Subcutaneous abdominal adipose tissue (tissue), 5 donors: Measurements from ENCODE around the gene ELK4.

Experiments used
- H3K27ac ChIP-seq: one replicate; pipeline ENCODE4 v1.7.0; 2013; ENCODE audit warnings: low read depth, mild to moderate bottlenecking, inconsistent platforms, low read length, moderate library complexity
- H3K27me3 ChIP-seq, 5 donors: one replicate each; pipeline ENCODE4 v1.7.0; 2013; ENCODE audit warnings: low read length in 5 of 5, inconsistent platforms in 1 of 5; ENCODE audit not compliant: control insufficient read depth in 5 of 5, insufficient read depth in 4 of 5
- H3K36me3 ChIP-seq, 5 donors: one replicate each; pipeline ENCODE4 v1.7.0; 2013; ENCODE audit warnings: low read length in 5 of 5; ENCODE audit not compliant: control insufficient read depth in 5 of 5, insufficient read depth in 5 of 5
- H3K4me1 ChIP-seq, 5 donors: one replicate each; pipeline ENCODE4 v1.7.0; 2013; ENCODE audit warnings: low read length in 5 of 5, mild to moderate bottlenecking in 3 of 5, moderate library complexity in 1 of 5; ENCODE audit not compliant: control insufficient read depth in 5 of 5, insufficient read depth in 5 of 5
- H3K4me3 ChIP-seq, 5 donors: one replicate each; pipeline ENCODE4 v1.7.0; 2013; ENCODE audit warnings: low read length in 5 of 5, low read depth in 1 of 5
- H3K9ac ChIP-seq, 5 donors: one replicate each; pipeline ENCODE4 v1.7.0; 2013; ENCODE audit warnings: low read length in 5 of 5, mild to moderate bottlenecking in 4 of 5, moderate library complexity in 3 of 5
- H3K9me3 ChIP-seq, 5 donors: one replicate each; pipeline ENCODE4 v1.7.0; 2013; ENCODE audit warnings: low read length in 5 of 5; ENCODE audit not compliant: control insufficient read depth in 5 of 5
- donor health status: healthy.
- donor health status: healthy.
- donor health status: healthy.
- donor health status: healthy.
- donor health status: healthy.

ELK4 gene

DNA sequence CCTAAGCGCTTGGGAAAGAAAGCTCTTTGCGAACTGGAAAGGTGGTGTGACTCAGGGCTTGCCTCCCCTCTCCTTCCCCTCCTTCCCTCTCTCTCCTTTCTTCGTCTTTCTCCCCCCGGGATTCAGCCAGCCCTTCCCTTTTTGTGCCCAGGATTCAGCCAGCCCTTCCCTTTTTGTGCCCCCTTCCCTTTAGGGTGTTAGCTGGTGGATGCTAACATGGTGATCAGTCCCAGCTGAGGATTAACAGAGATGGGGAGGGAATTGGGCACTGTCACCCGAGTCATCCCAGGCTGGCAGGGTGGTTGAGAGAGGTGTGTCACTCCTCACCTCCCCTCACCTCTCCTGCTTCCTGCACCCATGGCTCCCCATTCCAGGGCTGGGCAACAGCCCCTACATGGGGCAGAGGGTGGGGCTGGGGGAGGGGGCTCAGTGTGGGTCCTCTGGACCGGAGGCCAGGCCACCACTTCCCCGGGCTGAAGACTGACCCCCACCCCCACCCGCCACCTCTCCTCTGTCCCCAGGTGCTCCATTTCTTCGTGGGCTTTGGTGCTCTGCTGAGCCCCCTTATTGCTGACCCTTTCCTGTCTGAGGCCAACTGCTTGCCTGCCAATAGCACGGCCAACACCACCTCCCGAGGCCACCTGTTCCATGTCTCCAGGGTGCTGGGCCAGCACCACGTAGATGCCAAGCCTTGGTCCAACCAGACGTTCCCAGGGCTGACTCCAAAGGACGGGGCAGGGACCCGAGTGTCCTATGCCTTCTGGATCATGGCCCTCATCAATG lies 51.5 kb downstream of the ELK4 start:
- Histone ChIP-seq H3K4me3 (no peak overlapping the region), H3K27ac (no peak overlapping the region), H3K27me3 (peaks cover 9 to 38% (median 21%) of the 10 kb centered on the region in 5 donors), H3K4me1 (peaks cover 0 to 23% (median 0%) of the 10 kb centered on the region in 5 donors), H3K9me3 (no peaks in the 10 kb centered on the region), H3K36me3 (no peaks in the 10 kb centered on the region), H3K9ac (no peak overlapping the region)

DNA sequence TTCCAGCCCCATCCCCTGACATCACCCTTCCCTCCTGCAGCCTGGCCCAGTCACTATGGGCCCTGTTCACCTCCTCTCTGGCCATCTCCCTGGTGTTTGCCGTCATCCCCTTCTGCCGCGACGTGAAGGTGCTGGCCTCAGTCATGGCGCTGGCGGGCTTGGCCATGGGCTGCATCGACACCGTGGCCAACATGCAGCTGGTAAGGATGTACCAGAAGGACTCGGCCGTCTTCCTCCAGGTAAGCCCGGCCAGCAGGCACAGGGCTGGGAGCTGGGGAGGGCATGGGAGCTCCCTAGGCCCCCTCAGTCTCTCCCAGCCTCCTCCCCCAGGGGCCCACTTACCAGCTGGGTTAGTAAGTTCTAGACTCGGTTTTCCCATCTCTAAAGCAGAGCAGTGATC lies 52.1 kb downstream of the ELK4 start:
- no peak overlapping the region for H3K27ac ChIP-seq
- H3K4me1 ChIP-seq = peaks cover 0 to 23% (median 0%) of the 10 kb centered on the region in 5 donors
- no peak overlapping the region for H3K9ac ChIP-seq
- no peaks in the 10 kb centered on the region for H3K9me3 ChIP-seq
- no peaks in the 10 kb centered on the region for H3K36me3 ChIP-seq
- H3K4me3 ChIP-seq = no peak overlapping the region
- H3K27me3 ChIP-seq = peaks cover 9 to 41% (median 24%) of the 10 kb centered on the region in 5 donors

DNA sequence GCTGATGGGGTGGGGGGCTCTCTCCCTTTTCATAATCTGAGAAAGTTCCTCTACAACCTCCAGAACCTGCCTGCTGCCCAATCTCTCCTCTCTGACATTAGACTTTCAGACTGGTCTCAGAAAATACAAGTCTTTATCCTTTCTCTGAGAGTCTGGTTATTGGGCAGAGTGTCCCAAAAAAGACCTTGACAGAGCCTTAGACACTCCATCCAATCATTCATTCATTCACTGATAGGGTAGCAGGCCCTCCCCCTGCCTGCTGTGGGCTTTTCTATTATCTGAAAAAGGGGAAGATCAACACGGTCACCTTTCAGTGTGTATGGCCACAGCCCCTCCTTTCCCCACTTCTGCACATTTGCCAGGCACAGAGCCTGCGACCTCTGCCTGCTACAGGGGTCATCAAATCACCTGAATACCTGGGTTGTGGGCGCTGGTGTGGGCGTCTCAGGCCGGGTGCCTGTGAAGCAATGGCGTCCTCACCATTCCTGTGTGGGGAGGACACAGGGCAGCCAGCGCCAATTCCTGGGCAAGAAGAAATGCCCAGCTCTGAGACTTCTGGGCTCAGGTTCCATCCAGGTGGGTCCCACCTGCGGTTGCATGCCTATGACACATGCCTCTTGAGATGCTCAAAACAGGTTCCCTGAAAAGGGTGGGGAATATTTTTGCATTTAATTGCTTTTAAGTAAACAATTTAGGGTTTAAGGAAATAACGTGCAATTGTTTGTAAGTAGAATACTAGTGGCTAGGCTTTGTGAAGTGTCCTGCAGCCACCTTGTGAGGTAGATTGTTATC lies 52.8 kb downstream of the ELK4 start:
- H3K4me3 ChIP-seq = no peak overlapping the region
- H3K36me3 ChIP-seq = no peaks in the 10 kb centered on the region
- no peak overlapping the region for H3K9ac ChIP-seq
- no peak overlapping the region for H3K27ac ChIP-seq
- H3K9me3 ChIP-seq = no peaks in the 10 kb centered on the region
- H3K27me3 ChIP-seq = peaks cover 9 to 38% (median 24%) of the 10 kb centered on the region in 5 donors
- peaks cover 0 to 23% (median 0%) of the 10 kb centered on the region in 5 donors for H3K4me1 ChIP-seq

DNA sequence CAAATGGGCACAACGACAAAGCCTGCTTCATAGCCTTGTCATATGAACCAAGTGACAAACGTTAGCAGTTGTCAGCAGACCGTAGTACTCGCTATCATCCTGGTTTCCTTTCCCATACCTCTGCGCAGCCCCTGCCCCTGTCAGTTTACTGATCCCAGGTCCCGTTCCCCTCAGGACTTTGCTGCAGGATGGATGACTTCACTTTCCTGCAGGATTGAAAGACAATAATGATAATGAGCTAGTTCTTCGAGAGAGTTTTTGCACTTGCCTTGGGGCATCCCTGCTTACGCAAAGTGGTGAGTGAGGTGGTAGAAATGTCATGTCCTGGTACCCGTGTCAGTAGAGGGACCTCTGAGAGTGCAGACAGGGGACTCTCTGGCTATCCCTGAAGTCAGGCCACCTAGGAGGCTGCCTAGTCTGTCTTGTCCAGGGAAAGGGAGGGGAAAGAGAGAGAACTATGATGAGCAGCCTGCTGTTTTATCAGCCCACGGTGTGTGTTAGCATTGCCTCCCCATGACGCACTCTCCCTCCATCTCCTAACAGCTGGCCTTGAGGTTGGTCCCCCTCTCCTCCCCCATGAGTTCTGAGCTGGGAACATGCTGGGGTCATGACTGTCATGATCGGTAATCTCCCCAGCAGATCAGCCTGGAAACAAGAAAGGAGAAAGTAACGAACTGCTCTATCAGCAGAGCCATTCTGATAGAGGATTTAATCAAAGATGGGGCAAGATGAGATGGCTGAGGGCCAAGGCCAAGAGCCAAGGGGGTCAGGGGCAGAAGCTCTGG lies 53.7 kb downstream of the ELK4 start:
- Histone ChIP-seq H3K27me3 (peaks cover 9 to 38% (median 24%) of the 10 kb centered on the region in 5 donors), H3K4me1 (peaks cover 0 to 19% (median 0%) of the 10 kb centered on the region in 5 donors), H3K36me3 (no peaks in the 10 kb centered on the region), H3K27ac (no peak overlapping the region), H3K9me3 (no peaks in the 10 kb centered on the region), H3K4me3 (no peak overlapping the region), H3K9ac (no peak overlapping the region)

DNA sequence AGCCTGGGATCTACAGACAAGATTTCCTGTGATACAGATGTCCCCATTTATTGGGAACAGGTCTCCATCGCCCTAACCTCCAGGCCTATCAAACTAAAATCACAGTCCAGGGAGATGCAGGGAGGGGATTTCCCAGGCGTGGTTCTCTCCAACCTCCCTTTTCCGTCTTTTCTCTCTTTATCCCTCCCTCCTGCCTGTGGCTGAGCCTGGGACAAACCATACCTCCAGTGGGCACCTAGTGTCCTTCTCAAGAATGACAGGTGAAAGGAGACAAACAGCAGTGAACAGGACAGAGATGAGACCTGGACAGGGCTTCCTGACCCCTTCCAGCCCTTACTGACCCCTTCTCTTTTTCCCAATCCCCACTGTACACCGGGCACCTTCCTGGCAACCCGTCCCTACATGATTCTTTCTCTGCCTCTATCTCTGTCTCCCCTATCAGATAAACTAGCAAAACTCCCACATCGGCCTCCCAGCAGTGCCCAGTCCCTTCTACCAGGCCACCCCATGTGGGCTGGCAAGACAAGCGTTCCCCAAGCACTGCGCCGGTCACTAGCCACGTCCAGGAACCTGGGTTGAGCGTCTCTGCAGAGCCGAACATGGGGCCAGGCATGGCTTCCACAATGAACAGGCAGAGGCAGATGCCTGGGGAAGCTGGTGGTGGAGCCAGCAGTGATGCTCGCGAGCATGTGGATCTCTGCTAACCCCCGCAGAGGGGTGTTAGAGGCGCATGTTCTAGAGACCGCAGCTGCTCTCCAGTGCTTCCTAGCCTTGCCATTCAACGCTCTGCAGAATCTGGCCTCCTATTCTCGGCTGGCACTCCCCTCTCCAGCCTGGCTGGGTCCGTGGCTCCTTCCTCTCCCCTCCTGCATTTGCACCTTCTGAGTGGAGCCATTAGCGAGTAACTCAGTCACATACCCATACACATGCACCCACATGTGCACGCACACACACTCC lies 54.7 kb downstream of the ELK4 start:
- Histone ChIP-seq H3K4me3 (no peak overlapping the region), H3K27ac (no peak overlapping the region), H3K9me3 (no peaks in the 10 kb centered on the region), H3K4me1 (peaks cover 0 to 9% (median 0%) of the 10 kb centered on the region in 5 donors), H3K36me3 (no peaks in the 10 kb centered on the region), H3K27me3 (peaks cover 9 to 38% (median 30%) of the 10 kb centered on the region in 5 donors), H3K9ac (no peak overlapping the region)

DNA sequence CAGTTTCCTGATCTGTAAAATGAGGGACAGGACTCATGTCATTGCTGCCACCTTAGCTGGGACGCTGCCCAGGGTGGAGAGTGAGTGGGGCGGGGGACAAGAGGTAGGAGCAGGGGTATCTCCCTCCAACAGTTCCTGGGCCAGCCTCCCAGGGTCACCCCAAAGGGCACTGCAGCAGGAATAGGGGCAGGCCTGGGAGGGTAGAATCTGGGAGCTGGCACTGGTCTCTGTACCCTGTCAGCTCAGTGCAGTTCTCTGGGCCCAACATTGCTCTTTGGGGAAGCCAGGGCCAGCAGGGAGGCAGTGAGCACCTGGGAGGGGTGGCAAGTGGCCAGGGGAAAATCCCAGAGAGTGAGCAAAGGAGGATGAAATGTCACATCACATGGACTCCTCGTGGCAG lies 55.8 kb downstream of the ELK4 start:
- Histone ChIP-seq H3K9me3 (no peaks in the 10 kb centered on the region), H3K27me3 (peaks cover 9 to 33% (median 28%) of the 10 kb centered on the region in 5 donors), H3K27ac (no peak overlapping the region), H3K4me3 (no peak overlapping the region), H3K4me1 (no peaks in the 10 kb centered on the region), H3K36me3 (no peaks in the 10 kb centered on the region), H3K9ac (no peak overlapping the region)

DNA sequence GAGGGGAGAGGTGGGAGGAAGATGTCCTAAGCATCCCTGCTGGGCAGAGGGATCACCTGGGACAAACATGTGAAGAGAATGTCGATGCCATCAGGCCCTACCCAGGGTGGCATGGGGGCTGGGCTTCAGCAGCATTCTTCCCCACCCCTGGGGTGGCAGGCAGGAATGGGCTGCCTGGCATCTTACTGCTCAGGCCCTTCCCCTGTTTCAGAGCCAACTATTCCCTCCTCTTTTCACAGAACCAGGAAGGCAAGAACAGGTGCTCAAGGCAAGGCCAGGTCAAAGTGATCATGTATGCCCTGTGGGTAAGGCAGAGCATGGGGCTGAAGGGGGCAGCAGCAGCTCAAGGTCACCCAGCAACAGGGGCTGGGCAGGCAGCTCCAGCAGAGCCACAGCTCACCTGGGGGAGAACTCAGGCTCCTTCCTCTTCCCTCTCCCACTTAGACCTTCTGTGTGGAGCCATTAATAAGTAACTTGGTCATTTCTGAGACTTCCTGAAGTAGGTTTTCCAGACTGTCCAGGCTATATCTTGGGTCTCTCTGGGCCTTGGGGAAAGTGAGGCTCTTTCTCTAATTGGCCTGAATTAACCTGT lies 56.4 kb downstream of the ELK4 start:
- Histone ChIP-seq H3K27ac (no peak overlapping the region), H3K9ac (no peak overlapping the region), H3K27me3 (peaks cover 5 to 29% (median 22%) of the 10 kb centered on the region in 5 donors), H3K9me3 (no peaks in the 10 kb centered on the region), H3K36me3 (no peaks in the 10 kb centered on the region), H3K4me1 (no peaks in the 10 kb centered on the region), H3K4me3 (no peak overlapping the region)

DNA sequence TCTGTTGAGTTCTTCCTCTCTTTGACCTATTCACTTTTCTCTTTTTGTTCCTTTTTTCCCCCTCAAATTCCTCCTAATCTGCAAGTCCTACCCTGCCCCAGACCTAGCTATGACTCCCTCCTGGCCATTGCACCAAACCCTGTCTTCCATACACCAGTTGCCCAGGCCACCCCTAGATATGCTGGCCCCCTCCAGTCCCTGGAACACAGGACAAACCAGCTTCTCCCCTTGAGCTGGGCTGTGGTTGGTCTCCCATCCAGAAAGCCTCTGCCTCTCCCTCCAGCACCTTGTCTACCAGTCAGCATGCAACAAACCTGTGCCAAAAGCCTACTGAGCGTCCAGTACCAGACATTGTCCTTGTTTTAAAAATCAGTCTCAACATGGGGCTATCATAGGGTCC lies 59.4 kb downstream of the ELK4 start:
- H3K9ac ChIP-seq = no peak overlapping the region
- peaks cover 13 to 34% (median 31%) of the 10 kb centered on the region in 5 donors for H3K27me3 ChIP-seq
- no peak overlapping the region for H3K27ac ChIP-seq

DNA sequence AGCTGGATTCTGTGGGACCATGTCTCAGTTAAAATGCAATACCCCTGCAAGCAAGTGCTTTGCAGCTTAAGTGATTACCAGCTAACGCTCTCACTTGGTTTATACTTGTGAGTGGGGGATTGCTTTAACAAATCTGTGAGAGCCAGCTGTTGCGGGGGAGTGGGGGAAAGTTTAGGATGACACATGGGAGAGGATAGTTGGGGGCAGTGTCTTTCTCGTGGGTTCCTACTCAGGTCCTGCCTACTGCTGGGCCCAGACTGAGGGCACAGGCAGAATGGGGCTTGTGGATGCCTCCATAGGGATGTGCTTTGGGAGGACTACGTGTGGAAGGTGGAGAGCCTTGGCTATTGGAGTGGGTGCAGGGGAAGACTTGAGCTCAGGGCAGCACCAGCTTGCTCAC lies 60.1 kb downstream of the ELK4 start:
- Histone ChIP-seq H3K27ac (no peak overlapping the region), H3K9ac (no peak overlapping the region), H3K27me3 (peaks cover 14 to 38% (median 30%) of the 10 kb centered on the region in 5 donors), H3K4me3 (no peak overlapping the region), H3K9me3 (no peaks in the 10 kb centered on the region), H3K4me1 (peaks cover 0 to 13% (median 7%) of the 10 kb centered on the region in 5 donors), H3K36me3 (no peaks in the 10 kb centered on the region)

More for the DNA sequence above, 59.4 kb downstream of the ELK4 start:
- Histone ChIP-seq H3K4me1 (peaks cover 0 to 13% (median 7%) of the 10 kb centered on the region in 5 donors), H3K36me3 (no peaks in the 10 kb centered on the region), H3K9me3 (no peaks in the 10 kb centered on the region), H3K4me3 (no peak overlapping the region)
